ENCODE data around the gene IPO7. TPM values are rescaled to one million over a fixed set of nuclear protein-coding genes. Genes with fewer than 3 reads are reported as not detected.

The IPO7 gene
- polyA plus RNA-seq, 1 of the 3 experiments (the other 2 are of a cell fraction), result 25.4 TPM

GRCh38 chr11:9461063-9461759 is 76.8 kb downstream of the IPO7 start (continued):
- TF ChIP-seq USF1 (IDR thresholded peaks at IDR 0.05; ENCODE audit: borderline replicate concordance, low read depth), result no peak
- no peak for TF ChIP-seq MEF2A (IDR thresholded peaks at IDR 0.05; ENCODE audit: borderline replicate concordance, low read depth)
- TF ChIP-seq SMC3 (IDR thresholded peaks at IDR 0.05; ENCODE audit: low read depth, low read length), result no peak
- TF ChIP-seq MXI1 (IDR thresholded peaks at IDR 0.05; ENCODE audit: low read depth, low read length), result peak; percentile 68
- TF ChIP-seq CHD2 (IDR thresholded peaks at IDR 0.05; ENCODE audit: low read length, partially characterized antibody), result no peak
- no peak for TF ChIP-seq YY1 (IDR thresholded peaks at IDR 0.05; ENCODE audit: low read depth)
- no peak for TF ChIP-seq TEAD4 (IDR thresholded peaks at IDR 0.05; ENCODE audit: borderline replicate concordance, insufficient read depth)
- no peak for TF ChIP-seq FOSL2 (IDR thresholded peaks at IDR 0.05; ENCODE audit: borderline replicate concordance, low read depth)

- DNase-seq, result peak; percentile 11
- 3% methylated on average over 10 of the region's 10 CpGs for WGBS (ENCODE audit: low lambda C conversion rate)
- Histone ChIP-seq H3K9me3 (no peaks in the 10 kb centered on the region), H3F3A (replicated peaks; ENCODE audit: insufficient read depth) (peaks cover 37% of the 10 kb centered on the region), H3K4me2 (peak overlapping the region; percentile 77), H3K9me2 (no peaks in the 10 kb centered on the region), H3K36me3 (replicated peaks in 1 of 2; ENCODE audit: control insufficient read depth in 1 of 2, insufficient read depth in 2 of 2, low read length in 1 of 2) (no peaks in the 10 kb centered on the region), H2AFZ (ENCODE audit: low read depth) (peak overlapping the region; percentile 57), H3K9ac (peak overlapping the region; percentile 99), H3K4me3 (ENCODE audit: low read depth in 2 of 2, low read length in 1 of 2) (peak overlapping the region; percentile 66 to 74), H3K4me1 (ENCODE audit: control insufficient read depth in 1 of 2, insufficient read depth in 2 of 2, low read depth in 1 of 2, low read length in 1 of 2) (peaks cover 0 to 2% of the 10 kb centered on the region in 2 experiments; a peak in 1 of 4 replicates), H4K20me1 (ENCODE audit: insufficient read depth) (no peaks in the 10 kb centered on the region), H3K79me2 (ENCODE audit: insufficient read depth) (peaks cover 77% of the 10 kb centered on the region), H3K27me3 (ENCODE audit: insufficient read depth) (no peaks in the 10 kb centered on the region), H3K27ac (ENCODE audit: low read depth in 2 of 2, low read length in 1 of 2) (peak overlapping the region; percentile 97 to 99)
- CTCF ChIA-PET, result interaction anchor here (0.8 to 1.3 kb wide), 3 partner anchors 12 to 46 kb away, joined by 3 to 4 read pairs (median 4); no protein-coding TSS in a partner anchor
- POLR2A ChIA-PET, result interaction anchor here (0.8 to 4.2 kb wide), 9 partner anchors 11 to 857 kb away, joined by 3 to 27 read pairs (median 6); partner anchors contain the start of genes DENND5A, IPO7 and WEE1
- TF ChIP-seq ZBTB33 (IDR thresholded peaks at IDR 0.05; ENCODE audit: borderline replicate concordance, low read depth), result no peak
- TF ChIP-seq FOXJ3 (CRISPR knock-in tag; IDR thresholded peaks at IDR 0.05), result no peak
- no peak for TF ChIP-seq CTCF (IDR thresholded peaks at IDR 0.05)
- TF ChIP-seq USF2 (IDR thresholded peaks at IDR 0.05; ENCODE audit: borderline replicate concordance, low read depth, low read length), result no peak
- no peak for TF ChIP-seq GABPA (IDR thresholded peaks at IDR 0.05; ENCODE audit: low read depth)
- TF ChIP-seq REST (IDR thresholded peaks at IDR 0.05; ENCODE audit: low read depth, low read length), result no peak
- no peak for TF ChIP-seq CHD2 (IDR thresholded peaks at IDR 0.05; ENCODE audit: low read length, partially characterized antibody)
- TF ChIP-seq MAX (IDR thresholded peaks at IDR 0.05; ENCODE audit: low read depth), result no peak
- TF ChIP-seq SIN3A (IDR thresholded peaks at IDR 0.05; ENCODE audit: borderline replicate concordance, low read depth, low read length), result no peak
- TF ChIP-seq NFIC (IDR thresholded peaks at IDR 0.05; ENCODE audit: borderline replicate concordance), result no peak
- TF ChIP-seq PBX3 (IDR thresholded peaks at IDR 0.05), result no peak
Observed at GRCh38 chr11:9461760-9462134, 77.3 kb downstream of the IPO7 start.

Data from SK-N-SH (cell line).